GM23338 (cell line): Measurements from ENCODE around the gene TBC1D19.

Experiments used
- CTCF ChIP-seq, 2 experiments: fragments of 200-600 bp in 1 of 2; sonication (generic) in 1 of 2; conservative IDR thresholded peaks; 2 replicates each; pipeline versions ENCODE4 v1.5.1 to v1.6.1; 2016 to 2017; ENCODE audit warnings: antibody characterized with exemption in 2 of 2, low read depth in 2 of 2, mild to moderate bottlenecking in 2 of 2, moderate library complexity in 1 of 2
- EZH2phosphoT487 ChIP-seq: fragments of 200-600 bp; sonication (generic); IDR thresholded peaks from one replicate; pipeline ENCODE4 v1.8.1; 2018; ENCODE audit warnings: antibody characterized with exemption; ENCODE audit not compliant: unreplicated experiment
- POLR2AphosphoS5 ChIP-seq: IDR thresholded peaks from 2 replicates; pipeline ENCODE4 v1.6.1; 2016; ENCODE audit warnings: antibody characterized with exemption, low read depth

DNA sequence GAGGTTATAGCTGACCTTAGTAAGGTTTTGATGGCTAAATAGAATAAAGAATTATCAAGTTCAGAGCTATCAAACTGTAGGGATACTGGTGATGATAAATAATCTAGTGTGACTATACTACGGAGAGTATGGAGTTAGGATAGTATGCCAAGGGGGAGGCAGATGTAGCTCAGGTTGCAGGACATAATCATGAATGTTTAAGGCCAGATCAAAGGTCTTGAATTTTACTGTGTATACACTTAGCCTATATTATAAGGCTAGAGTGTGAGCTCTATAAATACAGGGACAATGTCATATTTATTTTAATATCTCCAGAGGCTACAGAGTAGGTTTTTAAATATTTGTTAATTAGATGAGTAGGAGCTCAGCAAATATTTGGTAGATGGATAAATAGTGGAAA lies 145.7 kb downstream of the TBC1D19 start:
- TF ChIP-seq CTCF (conservative IDR thresholded peaks at IDR 0.05; ENCODE audit: low read depth in 2 of 2), result no peak
- no peak for TF ChIP-seq EZH2phosphoT487
- no peak for TF ChIP-seq POLR2AphosphoS5
